OCI-LY7 (cell line): ENCODE measurements around the gene HTR3D. TPM values are rescaled to one million over a fixed set of nuclear protein-coding genes. Genes with fewer than 3 reads are reported as not detected.

Source experiments
- BruUV-seq: library from RNA; stranded (reverse); fragments of 400-500 nt; replicated peaks from 2 replicates; lab custom pipeline; 2021; lab: Mats Ljungman, UMichigan
- CTCF ChIA-PET: fragments of 300-600 bp; sonication (Branson Sonifier 250); formaldehyde crosslinking; loops from one replicate; lab custom pipeline; 2022; ENCODE audit warnings: antibody characterized with exemption; ENCODE audit not compliant: unreplicated experiment; lab: Charles Lee
- POLR2A ChIA-PET: fragments of 300-600 bp; sonication (Branson Sonifier 250); formaldehyde crosslinking; loops from one replicate; lab custom pipeline; 2022; ENCODE audit warnings: antibody characterized with exemption; lab: Charles Lee
- DNase-seq: peaks from one replicate; pipeline ENCODE4 v3.0.0-alpha.2; 2015; ENCODE audit warnings: low spot score
- H2AFZ ChIP-seq: fragments of 200-600 bp; sonication (generic), shearing (Covaris generic); 2 replicates; pipeline ENCODE4 v1.6.1; 2014; ENCODE audit warnings: mild to moderate bottlenecking, antibody characterized with exemption, low read length, moderate library complexity
- H3K27ac ChIP-seq: fragments of 200-600 bp; sonication (generic); 2 replicates; pipeline ENCODE4 v1.5.1; 2014; ENCODE audit warnings: mixed run types, low read depth, mild to moderate bottlenecking, moderate library complexity, low read length, inconsistent platforms; ENCODE audit not compliant: poor library complexity, severe bottlenecking
- H3K36me3 ChIP-seq: fragments of 200-600 bp; sonication (generic); 2 replicates; pipeline ENCODE4 v1.6.1; 2014; ENCODE audit warnings: mild to moderate bottlenecking, antibody characterized with exemption, low read length, moderate library complexity, mixed read lengths; ENCODE audit not compliant: insufficient read depth
- H3K4me1 ChIP-seq: fragments of 200-600 bp; sonication (generic); 2 replicates; pipeline ENCODE4 v1.5.1; 2014; ENCODE audit warnings: mild to moderate bottlenecking, low read length; ENCODE audit not compliant: insufficient read depth, poor library complexity, severe bottlenecking
- H3K4me2 ChIP-seq: fragments of 200-600 bp; sonication (generic); 2 replicates; pipeline ENCODE4 v1.6.1; 2014; ENCODE audit warnings: mild to moderate bottlenecking, low read length
- H3K4me3 ChIP-seq: fragments of 200-600 bp; sonication (generic); 2 replicates; pipeline ENCODE4 v1.5.1; 2014; ENCODE audit warnings: mild to moderate bottlenecking, low read depth, low read length; ENCODE audit not compliant: poor library complexity, severe bottlenecking
- H3K79me2 ChIP-seq: fragments of 200-600 bp; sonication (generic); 2 replicates; pipeline ENCODE4 v1.6.1; 2016; ENCODE audit warnings: low read depth, mild to moderate bottlenecking, low read length, moderate library complexity, mixed read lengths; ENCODE audit not compliant: insufficient read depth
- H3K9me2 ChIP-seq: fragments of 200-600 bp; sonication (generic); 2 replicates; pipeline ENCODE4 v1.6.1; 2016; ENCODE audit warnings: mild to moderate bottlenecking, low read length, mixed read lengths; ENCODE audit not compliant: insufficient read depth
- H3K9me3 ChIP-seq: fragments of 200-600 bp; sonication (generic); 2 replicates; pipeline ENCODE4 v1.6.1; 2014; ENCODE audit warnings: mild to moderate bottlenecking, mixed run types, low read length, mixed read lengths
- H4K20me1 ChIP-seq: fragments of 200-600 bp; sonication (generic); 2 replicates; pipeline ENCODE4 v1.6.1; 2014; ENCODE audit warnings: mild to moderate bottlenecking, antibody characterized with exemption, low read length, moderate library complexity, mixed read lengths; ENCODE audit not compliant: insufficient read depth
- CTCF ChIP-seq: fragments of 200-600 bp; sonication (generic); conservative IDR thresholded peaks from 2 replicates; pipeline ENCODE4 v1.5.1; 2014; ENCODE audit warnings: mild to moderate bottlenecking, antibody characterized with exemption, low read length, moderate library complexity, mixed read lengths
- EZH2phosphoT487 ChIP-seq: fragments of 200-600 bp; sonication (generic); IDR thresholded peaks from 2 replicates; pipeline ENCODE4 v1.6.1; 2018; ENCODE audit warnings: low read depth, borderline replicate concordance, mild to moderate bottlenecking, mixed run types, antibody characterized with exemption, low read length, moderate library complexity, mixed read lengths
- intact Hi-C: fragments of 100-400 bp; cut with micrococcal nuclease; formaldehyde crosslinking; loops from one replicate; pipeline ENCODE4 v1.10.0; 2022; ENCODE audit not compliant: unreplicated experiment
- total RNA-seq, 2 experiments: library from RNA; depleted of rRNA in 1 of 2; stranded (reverse); fragments of >200 nt in 1 of 2; shearing (Covaris generic) in 1 of 2; gene quantifications; 2 replicates each; pipeline ENCODE4 v1.2.3, GENCODE V29; 2014 to 2022

The HTR3D gene
- total RNA-seq, 2 experiments from 2014 or later, result not detected

DNA sequence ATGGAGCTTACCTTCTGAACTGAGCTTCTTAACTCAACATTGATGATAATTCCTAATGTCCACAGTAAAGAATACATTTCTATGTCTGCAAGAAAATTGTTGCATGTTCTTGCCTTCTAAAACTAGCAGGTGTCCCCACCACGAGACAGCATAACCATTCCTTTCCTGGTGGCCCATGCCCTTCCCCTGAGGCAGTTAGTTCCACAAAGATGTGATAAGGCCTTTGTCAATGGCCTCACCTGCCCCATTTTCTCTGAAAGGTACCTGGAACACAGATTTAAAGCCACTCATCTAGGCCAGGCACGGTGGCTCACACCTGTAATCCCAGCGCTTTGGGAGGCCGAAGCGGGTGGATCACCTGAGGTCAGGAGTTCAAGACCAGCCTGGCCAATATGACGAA is 44.4 kb downstream of the HTR3D start:
- Histone ChIP-seq H3K4me2 (no peak overlapping the region), H3K4me1 (no peaks in the 10 kb centered on the region), H3K36me3 (no peaks in the 10 kb centered on the region), H3K9me3 (peaks cover 5% of the 10 kb centered on the region; the same call in 1 of the 2 replicates), H3K4me3 (no peak overlapping the region), H3K27ac (no peak overlapping the region), H2AFZ (no peak overlapping the region), H4K20me1 (no peaks in the 10 kb centered on the region), H3K79me2 (no peaks in the 10 kb centered on the region), H3K9me2 (no peaks in the 10 kb centered on the region)
- ChIA-PET POLR2A (interaction anchor here (0.5 to 1.8 kb wide), 4 partner anchors 8 to 41 kb away, joined by 3 to 5 read pairs (median 4); no protein-coding TSS in a partner anchor), CTCF (no interaction called here)
- TF ChIP-seq CTCF (no peak), EZH2phosphoT487 (no peak)
- intact Hi-C loops, result no loop called here
- no TSS peak for BruUV-seq
- DNase-seq, result no peak

DNA sequence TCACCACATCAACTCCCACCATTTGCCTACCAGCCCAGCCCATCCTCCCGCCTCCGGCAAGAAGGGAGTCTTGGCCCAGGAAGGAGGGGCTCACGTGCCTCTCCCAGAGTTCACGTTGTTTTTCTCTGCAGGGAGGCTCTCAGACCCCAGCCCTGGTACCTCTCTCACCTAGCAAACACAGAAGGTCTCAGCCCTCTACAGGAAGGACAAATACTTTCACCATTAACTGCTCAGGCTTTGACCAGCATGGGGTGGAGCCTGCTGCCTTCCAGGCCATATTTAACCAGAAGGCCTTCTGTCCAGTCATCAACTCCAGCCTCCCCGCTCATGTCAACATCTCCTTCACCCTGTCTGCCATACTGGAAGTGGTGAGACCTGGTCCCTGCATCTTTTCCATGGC is 46.3 kb downstream of the HTR3D start:
- ChIA-PET CTCF (no interaction called here), POLR2A (no interaction called here)
- H3K4me3 ChIP-seq, result no peak overlapping the region
- H3K79me2 ChIP-seq, result no peaks in the 10 kb centered on the region
- no peaks in the 10 kb centered on the region for H4K20me1 ChIP-seq
- H2AFZ ChIP-seq, result no peak overlapping the region
- H3K9me2 ChIP-seq, result no peaks in the 10 kb centered on the region
- no peaks in the 10 kb centered on the region for H3K9me3 ChIP-seq
- intact Hi-C loops, result no loop called here
- no peak for TF ChIP-seq CTCF
- TF ChIP-seq EZH2phosphoT487, result no peak
- no peaks in the 10 kb centered on the region for H3K4me1 ChIP-seq
- H3K36me3 ChIP-seq, result no peaks in the 10 kb centered on the region
- BruUV-seq, result no TSS peak
- DNase-seq, result no peak
- no peak overlapping the region for H3K4me2 ChIP-seq
- H3K27ac ChIP-seq, result no peak overlapping the region

DNA sequence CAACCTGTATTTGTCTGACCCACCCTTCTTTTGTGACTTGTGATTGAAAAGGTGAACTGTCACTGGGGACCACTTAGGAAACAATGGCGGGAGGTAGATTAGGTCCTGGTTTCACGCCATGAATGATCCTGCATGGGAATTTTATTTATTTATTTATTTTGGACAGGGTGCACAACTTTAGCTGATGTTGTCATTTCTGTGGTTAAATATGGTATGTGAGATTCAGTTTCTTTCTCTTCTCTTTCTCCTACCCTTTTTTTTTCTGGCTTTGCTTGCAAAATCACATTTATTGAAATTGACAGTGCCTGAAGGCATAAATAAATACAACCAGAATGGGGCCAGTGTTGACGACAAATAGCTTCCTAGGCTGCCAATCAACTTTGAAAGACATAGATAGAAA is 47.3 kb downstream of the HTR3D start:
- TF ChIP-seq CTCF, result no peak
- no peak for TF ChIP-seq EZH2phosphoT487
- Histone ChIP-seq H3K4me3 (no peak overlapping the region), H4K20me1 (no peaks in the 10 kb centered on the region), H3K9me2 (no peaks in the 10 kb centered on the region), H3K9me3 (no peaks in the 10 kb centered on the region), H3K4me2 (no peak overlapping the region), H2AFZ (no peak overlapping the region), H3K36me3 (no peaks in the 10 kb centered on the region), H3K27ac (no peak overlapping the region), H3K79me2 (no peaks in the 10 kb centered on the region), H3K4me1 (no peaks in the 10 kb centered on the region)
- no TSS peak for BruUV-seq
- no peak for DNase-seq
- POLR2A ChIA-PET, result interaction anchor here (0.7 kb wide), 1 partner anchor 113 kb away, joined by 3 read pairs; no protein-coding TSS in a partner anchor
- intact Hi-C loops, result no loop called here
- CTCF ChIA-PET, result no interaction called here
